Activated CD8-positive, alpha-beta memory T cell treated with anti-CD3 and anti-CD28 coated beads for 4 hours (primary cell): ENCODE measurements around the gene NELL2.
"Not testable (repeated sequence)": the region's sequence is repeated elsewhere in the genome, so short reads cannot be mapped to it uniquely, and the experiment has no call there.

Experiments
- DNase-seq, 2 donors: peaks; one replicate each; pipeline ENCODE4 v3.0.0-alpha.2; 2020; ENCODE audit warnings: low read depth in 2 of 2

Gene NELL2

DNA sequence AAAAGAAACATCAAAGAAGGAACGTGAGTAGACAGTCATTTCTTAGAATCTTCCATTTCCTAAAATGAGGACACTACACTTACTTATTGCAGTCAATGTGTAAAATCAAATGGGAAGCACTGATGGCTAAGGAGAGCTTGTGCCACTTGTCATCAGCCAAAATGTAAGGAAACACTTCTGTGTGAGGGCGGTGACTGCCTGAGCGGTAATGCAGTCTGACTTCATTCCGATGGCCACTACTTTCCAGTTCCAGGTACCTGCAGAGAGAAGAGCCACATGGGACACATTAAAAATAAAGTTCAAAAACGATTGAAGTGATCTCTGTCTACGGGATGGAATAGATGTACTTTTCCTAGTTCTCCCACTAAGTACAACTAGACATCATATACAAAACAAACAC, 96.3 kb downstream of the NELL2 start:
- no peak for DNase-seq

DNA sequence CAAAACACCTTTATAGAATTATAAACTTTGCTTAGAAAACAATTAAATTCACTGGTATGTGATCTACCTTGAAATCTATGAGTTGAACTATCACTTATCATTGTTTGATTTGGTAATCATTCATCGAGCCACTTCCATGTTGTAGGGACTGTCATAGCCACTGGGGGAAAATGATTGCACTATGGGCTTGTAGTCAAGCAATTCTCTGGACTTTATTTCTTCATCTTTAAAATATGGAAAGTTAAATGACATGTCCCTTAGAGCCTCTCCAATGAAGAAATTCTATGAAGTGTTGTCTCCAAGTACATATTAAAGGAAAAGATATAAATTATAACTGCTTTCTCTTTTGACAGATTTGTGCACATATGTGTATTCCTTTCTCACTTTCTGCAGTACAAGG, 97.3 kb downstream of the NELL2 start:
- DNase-seq, result no peak

DNA sequence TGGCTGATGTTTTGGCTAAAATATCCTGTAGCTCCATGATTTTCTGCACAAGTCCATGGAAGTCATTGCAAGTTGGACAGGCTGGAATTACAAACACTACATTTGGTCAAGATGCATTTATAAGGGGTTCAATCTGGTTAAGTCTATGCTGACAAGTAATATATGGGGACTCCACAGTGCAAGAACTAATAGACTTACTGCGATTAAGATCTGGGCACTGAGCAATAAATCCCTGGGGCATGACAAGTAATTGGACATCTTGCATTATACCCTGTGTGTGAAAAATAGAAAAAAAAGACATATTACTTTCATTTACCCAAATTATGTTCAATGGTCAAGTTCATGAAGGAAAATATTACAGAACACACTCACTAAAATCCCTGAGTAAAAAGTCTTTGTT, 99.1 kb downstream of the NELL2 start:
- DNase-seq, result no peak

DNA sequence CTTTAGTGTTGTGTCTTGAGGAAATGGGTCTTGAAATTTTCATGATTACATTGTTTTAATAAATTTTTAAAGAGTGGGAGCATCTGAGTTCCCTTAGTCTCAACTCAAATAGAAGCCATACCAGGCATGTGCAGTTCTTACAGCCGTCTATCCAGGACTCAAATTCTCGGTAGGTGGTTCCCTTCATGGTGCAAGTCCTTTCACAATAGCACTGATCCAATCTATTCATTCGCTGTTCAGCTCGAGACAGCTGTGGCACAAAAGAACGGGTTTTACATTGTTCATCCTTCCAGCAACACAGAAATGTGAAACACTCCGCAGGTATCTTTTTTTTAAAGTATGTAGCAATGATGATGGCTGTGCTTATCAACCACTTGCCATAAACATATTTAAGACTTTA, 100.2 kb downstream of the NELL2 start:
- DNase-seq, result no peak

DNA sequence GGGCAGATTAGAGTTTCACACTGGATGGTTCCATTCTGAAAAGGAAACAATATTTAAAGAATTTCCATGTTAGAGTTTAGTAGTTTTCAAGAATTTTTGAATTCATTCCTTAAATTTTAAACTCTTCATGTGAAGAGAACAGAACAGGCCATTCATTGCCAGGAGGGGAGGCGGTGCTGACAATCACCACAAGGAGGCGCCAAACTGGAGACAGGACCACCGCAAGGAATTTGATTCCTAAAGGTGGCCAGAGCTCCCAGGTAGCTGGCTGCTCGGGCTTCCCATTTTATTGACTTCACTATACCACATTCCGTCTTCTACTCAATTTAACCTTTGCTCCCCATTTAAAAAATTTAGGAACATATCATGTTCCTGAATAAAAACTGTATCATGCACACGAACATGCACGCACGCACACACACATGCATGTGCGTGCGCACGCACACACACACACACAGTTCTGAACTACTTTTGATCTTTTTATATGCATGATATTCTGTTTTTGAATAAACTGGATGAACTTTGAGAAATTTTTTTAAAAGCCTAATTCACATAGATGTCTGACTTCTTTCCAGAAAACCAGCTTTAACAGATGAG, 101.2 kb downstream of the NELL2 start:
- peak; percentile 33 to 36 for DNase-seq

DNA sequence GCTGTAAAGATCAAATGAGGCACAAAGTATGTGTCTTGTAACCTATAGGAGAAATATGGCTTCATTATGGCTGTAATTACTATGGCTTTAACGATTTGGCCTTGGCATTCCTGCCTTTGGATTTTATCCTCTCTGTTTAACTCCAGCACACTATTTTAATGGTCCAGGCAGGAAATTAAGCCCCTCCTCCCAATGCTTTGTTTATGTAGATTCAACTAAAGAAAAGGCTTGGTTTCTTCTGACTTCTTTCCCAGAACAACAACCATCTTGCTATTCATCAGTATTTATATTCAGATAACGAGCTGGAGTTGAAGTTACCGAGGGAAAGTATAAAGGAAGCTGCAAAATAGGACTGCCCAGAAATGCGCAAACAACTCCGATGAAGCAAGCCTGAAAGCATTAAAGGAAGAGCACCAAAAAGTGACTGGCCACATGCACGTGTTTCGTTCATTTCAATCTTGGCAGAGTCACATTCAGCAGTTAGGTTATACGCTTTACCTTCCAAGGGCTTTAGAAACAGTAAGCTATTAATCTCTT, 104.6 kb downstream of the NELL2 start:
- DNase-seq, result no peak

DNA sequence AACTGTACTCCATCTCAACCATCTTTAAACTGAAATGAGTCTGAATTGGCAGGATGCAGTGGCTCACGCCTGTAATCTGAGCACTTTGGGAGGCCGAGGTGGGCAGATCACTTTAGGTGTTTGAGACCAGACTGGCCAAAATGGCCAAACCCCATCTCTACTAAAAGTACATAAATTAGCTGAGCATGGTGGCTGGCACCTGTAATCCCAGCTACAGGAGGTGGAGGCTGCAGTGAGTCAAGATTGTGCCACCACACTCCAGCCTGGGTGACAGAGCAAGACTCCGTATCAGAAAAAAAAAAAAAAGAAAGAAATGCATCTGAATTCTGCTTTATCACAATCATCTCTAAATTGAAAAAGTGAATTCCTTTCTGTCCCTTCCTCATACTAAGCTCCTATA, 110.3 kb downstream of the NELL2 start:
- no peak for DNase-seq

DNA sequence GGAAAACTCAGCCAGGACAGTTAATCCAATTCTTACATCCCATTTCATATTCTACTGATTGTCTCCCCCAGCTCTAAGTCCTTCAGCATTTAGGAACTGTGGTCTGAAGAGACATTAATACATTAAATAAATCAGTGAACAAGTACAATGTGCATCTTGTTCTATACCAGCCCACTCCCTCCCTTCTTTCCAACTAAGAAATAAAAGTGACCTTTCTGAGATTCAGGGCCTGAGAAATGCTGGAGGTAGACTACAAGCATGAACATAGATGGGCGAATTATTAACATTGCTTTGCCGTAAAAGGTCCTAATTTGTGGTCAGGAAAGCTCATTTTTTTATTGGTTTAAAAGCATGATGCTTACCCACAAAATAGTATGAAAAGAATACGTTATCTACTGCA, 113.1 kb downstream of the NELL2 start:
- no peak for DNase-seq

DNA sequence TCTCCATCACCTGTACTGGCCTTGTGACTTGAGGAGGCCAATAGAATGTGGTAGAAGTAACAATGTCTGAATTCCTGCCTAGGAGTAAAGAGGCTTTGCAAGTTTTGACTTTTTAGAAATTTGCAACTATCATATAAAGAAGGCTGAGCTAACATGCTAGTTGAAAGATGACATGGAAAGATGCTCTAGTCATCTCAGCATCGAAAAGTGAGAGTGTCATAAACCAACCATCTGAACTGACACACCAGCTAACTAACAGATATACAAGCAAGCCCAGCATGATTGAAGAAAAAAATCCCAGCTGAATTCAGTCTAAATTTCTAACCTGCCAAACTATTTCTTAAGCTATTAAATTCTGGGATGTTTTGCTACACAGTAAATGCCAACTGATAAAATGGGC, 116.8 kb downstream of the NELL2 start:
- no peak for DNase-seq

DNA sequence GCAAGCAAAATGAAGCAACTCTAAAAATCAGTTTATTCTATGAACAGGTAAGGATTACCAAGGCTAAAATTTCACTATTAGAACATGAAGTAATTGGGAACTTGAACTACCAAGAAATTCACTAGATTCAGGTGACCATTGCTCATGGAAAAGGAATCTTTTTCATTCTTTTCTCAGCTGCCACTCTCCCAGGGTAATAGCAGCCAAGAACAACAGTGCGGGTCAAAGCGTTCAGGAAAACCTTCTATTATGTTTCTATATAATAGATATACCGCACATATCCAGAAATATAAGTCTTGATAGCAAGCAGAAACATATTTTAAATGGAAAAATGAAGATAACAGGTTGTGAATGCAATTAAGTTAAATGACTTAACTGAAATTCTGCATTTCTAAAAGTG, 125.6 kb downstream of the NELL2 start:
- DNase-seq, result no peak

DNA sequence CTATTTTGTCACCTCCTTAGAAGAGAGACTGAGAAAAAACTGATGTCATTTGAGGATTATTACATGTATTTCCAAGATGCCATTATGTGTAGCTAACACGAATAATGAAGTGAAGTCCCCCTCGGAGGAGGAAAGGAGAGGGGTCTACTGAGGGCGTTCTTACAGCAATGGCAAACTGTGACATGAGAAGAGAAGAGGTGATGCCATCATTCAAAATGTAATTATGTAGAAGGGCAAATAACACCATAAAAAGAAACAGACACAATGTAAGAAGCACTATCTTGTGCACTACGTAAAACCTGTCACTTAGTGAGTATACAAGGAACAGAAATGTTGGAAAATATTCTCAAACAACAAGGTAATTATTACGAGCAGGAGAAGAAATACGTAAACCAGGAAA, 126.5 kb downstream of the NELL2 start:
- DNase-seq, result no peak

DNA sequence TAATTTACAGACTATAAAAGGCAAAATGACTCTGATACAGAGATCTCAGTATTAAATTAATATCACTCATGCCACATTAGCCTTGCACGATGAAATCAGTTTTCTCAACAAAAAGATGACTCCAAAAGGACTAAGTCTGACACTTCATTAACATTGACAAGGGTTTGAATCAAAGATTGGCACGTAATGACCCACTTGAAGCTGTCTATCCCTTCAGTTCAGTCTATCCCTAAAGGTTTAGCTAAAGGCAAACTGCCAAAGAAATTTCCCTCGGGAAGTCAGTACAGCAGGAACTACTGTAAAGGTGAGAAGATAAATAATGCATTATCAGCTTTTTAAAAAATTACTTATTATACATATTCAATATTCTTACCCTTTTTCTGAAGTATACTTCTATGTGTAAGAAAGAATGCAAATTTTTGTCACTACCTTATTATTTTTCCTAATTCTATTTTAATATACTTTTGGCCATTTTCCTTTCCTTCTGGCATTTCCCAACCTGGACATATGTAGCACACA, 127.1 kb downstream of the NELL2 start:
- DNase-seq, result no peak

DNA sequence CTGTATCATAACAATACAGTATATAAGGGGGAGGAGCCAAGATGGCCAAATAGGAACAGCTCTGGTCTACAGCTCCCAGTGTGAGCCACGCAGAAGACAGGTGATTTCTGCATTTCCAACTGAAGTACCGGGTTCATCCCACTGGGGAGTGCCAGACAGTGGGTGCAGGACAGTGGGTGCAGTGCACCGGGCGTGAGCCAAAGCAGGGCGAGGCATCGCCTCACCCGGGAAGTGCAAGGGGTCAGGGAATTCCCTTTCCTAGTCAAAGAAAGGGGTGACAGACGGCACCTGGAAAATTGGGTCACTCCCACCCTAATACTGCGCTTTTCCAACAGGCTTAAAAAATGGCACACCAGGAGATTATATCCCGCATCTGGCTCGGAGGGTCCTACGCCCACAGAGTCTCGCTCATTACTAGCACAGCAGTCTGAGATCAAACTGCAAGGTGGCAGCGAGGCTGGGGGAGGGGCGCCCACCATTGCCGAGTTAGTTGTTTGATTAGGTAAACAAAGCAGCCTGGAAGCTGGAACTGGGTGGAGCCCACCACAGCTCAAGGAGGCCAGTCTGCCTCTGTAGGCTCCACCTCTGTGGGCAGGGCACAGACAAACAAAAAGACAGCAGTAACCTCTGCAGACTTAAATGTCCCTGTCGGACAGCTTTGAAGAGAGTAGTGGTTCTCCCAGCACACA, 134.7 kb downstream of the NELL2 start:
- DNase-seq, result not testable (repeated sequence)

DNA sequence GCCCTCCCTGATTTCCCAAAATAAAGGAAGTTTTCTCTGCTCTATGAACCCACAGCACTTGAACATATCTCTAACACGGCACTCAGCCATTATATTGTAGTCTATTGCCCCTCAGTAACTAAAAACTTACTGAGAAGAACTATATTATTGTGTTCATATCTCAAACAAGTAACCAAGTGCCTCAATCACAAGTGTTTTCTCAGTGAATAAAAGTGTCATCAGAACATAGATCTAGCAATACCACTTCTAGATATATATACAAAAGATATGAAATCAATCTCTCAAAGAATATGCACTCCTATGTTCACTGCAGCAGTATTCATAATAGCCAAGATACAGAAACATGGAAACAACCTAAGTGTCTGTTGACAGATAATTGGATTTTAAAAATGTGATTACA, 138.1 kb downstream of the NELL2 start:
- DNase-seq, result no peak

DNA sequence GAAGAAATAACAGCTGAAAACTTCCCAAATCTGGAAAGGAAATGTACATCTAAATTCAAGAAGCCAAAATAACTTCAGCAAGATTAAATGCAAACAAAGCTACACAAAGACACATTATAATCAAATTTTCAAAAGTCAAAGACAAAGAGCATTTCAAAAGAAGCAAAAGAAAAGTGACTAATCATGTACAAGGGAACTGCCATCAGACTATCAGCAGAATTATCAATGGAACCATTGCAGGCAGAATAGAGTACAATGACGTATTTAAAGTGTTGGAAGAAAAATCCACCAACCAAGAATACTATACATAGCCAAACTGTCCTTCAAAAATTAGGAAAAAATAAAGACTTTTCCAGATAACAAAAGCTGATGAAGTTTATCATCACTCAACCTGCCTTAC, 147.5 kb downstream of the NELL2 start:
- DNase-seq, result no peak

DNA sequence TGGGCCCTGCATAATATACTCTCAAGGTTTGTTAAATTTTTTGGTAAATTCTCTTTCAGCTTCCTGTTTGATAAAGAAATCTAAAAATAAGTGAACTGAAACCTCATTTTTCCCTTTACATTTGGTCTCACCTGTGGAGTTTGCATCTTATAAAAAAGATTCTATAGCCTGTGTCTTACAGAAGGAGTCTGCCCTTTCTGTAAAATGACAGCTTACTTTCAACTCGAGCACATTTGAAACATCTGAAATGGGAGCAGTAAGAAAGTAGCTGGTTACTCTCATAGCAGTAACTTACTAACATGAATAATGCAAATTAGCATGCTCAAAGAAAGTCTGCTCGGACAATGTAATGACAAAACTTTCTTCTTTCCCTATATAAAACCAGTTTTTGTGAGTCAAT, 155.8 kb downstream of the NELL2 start:
- no peak for DNase-seq

DNA sequence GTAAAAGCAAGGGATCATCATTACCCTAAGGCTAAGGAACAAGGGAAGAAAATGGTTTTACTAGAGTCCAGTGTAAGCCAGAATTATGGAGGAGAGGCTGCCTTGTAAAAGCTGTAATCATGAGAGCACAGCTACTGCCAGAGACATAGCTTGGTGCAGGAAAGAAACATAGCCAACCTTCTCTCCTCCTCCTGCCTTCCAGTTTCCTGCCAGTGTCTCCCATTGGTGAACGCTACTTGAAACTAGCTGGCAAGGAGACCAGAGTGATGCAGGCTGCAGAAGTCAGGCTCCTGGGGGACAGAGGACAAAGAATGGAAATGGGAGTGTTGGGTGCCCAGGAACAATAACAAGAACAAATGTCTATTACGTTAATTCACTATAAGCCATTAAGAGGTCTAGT, 158.5 kb downstream of the NELL2 start:
- no peak for DNase-seq

DNA sequence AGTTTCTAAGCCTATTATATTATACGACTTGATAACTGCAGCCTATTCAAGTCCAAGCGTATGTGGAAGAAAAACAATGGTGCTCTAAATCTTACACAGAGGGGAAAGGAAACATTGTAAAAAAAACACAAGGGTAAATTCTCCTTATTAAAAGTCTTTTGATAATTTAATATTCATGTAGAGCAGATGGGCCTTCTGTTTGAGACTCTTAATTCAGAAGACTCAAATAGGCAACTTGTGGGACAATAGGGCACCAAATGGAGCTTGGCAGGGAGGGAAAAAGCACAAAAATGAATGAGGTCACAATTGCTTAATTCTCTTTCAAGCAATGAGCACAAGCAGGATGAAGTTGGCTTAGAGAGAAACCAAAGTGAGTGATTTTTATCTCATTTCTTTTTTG, 159.4 kb downstream of the NELL2 start:
- DNase-seq, result no peak

DNA sequence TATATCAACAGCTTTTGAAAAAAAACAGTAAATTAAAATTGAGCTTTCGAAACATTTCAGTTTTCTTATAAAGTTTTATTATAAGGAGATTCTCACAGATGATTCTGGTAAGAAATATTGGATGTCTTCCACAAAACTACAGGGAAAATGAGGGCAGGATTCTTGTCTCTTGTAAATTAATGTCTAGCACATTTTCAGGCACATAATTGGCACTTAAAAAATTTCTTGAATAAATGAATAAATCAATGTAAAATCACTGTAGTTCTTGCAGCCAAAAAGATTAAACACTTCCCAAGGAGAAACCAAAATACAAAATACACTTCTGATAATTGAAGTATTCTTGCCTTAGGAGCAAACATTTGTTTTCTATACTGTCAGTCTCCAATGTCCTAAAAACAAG, 164.4 kb downstream of the NELL2 start:
- DNase-seq, result no peak

DNA sequence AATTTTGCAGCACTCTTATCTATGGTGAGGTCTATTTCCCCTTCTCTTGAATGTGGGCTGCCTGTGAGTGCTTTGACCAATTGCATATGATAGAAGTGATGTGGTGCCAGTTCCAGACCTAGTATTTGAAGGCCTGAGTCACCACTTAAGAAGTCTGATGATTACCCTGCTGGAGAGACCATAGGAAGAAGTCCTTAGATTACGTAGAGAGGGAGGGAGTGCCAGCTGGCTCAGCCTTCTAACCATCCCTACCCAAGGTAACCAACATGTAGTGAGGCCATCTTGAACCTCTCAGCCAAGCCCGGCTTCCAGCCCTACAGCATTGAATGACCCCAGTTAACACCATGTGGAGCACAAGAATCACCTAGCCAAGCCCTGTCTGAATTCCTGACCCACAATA, 166.9 kb downstream of the NELL2 start:
- no peak for DNase-seq

DNA sequence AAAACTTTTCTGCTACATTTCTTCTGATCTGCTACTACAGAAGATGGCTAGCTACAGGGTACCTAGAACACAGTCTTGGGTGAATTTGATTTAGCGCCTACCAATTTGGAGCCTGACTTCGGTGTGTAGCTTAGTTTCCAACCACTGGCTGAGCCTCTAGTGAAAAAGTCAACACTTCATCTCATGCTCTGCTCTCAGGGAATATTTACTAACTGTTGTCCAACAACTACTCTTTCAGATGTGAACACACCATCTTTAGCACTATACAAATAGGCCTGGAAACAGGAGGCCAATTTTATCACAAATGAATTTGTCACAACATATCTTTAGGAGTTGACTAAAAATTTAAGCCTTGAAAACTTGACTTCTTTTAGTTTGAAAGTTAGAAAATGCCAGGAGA, 167.9 kb downstream of the NELL2 start:
- no peak for DNase-seq

DNA sequence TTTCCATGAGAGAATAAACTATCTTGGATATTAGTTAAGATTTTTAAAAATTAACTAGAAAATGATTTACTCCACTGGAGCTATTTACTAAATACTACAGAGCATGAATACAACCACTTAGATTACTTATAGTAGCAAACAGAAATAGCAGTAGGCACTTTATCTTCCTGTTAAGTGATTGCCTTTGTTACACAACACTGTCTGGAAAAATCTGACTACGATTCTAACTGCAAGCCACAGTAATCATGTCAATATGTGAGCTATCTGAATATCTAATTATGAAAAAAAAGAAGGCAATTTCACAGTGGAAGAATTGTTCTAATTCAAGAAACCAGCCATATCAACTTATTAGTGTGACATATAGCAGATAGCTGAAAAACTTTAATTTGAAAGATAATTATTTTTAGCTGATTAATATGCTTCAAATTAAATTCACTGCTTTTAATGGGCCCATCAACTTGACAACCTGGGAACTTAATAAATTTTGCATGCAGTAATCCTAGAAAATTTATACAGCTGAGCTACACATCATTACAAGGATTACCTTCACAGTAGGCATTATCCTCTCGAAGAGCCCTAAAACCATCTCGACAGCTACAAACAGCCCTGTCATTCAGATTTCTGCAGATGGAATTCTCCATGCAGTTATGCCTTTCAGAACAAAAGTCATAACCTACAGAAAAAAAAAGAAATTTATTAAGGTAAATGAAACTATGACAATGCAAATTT, 172.8 kb downstream of the NELL2 start:
- DNase-seq, result no peak

DNA sequence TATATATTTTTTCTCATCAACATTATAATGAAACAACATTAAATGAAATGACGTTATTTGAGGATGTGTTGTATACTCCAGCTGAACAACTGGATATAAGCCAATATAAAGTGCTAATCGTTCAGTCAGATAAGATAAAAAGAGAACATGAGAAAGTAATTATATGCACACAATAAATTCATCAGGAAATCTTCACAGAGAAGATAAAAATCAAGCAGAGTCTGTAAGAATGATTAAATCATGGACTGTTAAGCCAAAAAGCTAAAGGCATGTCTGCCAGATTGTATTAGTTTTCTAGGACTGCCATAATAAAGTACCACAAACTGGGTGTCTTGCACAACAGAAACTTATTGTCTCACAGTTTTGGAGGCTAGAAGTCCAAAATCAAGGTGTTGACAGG, 178.6 kb downstream of the NELL2 start:
- no peak for DNase-seq
